H1 (cell line): Measurements from ENCODE around the gene ZDHHC8. TPM values are rescaled to one million over a fixed set of nuclear protein-coding genes. Genes with fewer than 3 reads are reported as not detected.

ENCODE experiments used
- BRCA1 ChIP-seq: IDR thresholded peaks from 2 replicates; pipeline ENCODE4 v1.6.1; 2012; ENCODE audit warnings: low read depth, low read length, improper control_type of control experiment
- CREB1 ChIP-seq: IDR thresholded peaks from 2 replicates; pipeline ENCODE4 v1.6.1; 2012; ENCODE audit warnings: inconsistent platforms
- CTBP2 ChIP-seq: IDR thresholded peaks from 2 replicates; pipeline ENCODE4 v1.7.0; 2011; ENCODE audit warnings: borderline replicate concordance, mild to moderate bottlenecking, moderate library complexity, mixed read lengths, low read length; ENCODE audit not compliant: insufficient read depth, insufficient read length
- KDM4A ChIP-seq: IDR thresholded peaks from one replicate; pipeline ENCODE4 v1.7.1; 2012; ENCODE audit warnings: low read depth, mild to moderate bottlenecking, moderate library complexity, low read length, inconsistent platforms; ENCODE audit not compliant: severe bottlenecking
- MAX ChIP-seq: IDR thresholded peaks from 2 replicates; pipeline ENCODE4 v1.6.1; 2012; ENCODE audit warnings: inconsistent platforms
- POLR2A ChIP-seq, 2 experiments: IDR thresholded peaks; 1 replicate in 1 of 2; 2 replicates in 1 of 2; pipeline ENCODE4 v1.6.1; 2011; ENCODE audit warnings: low read depth in 2 of 2, low read length in 2 of 2, mild to moderate bottlenecking in 2 of 2; ENCODE audit errors: control extremely low read depth in 1 of 2
- POLR2AphosphoS5 ChIP-seq: IDR thresholded peaks from 2 replicates; pipeline ENCODE4 v1.6.1; 2011; ENCODE audit warnings: low read depth, low read length
- RXRA ChIP-seq: IDR thresholded peaks from 2 replicates; pipeline ENCODE4 v1.6.1; 2011; ENCODE audit warnings: low read depth, mild to moderate bottlenecking, low read length, moderate library complexity; ENCODE audit not compliant: insufficient read depth
- SIN3A ChIP-seq, 2 experiments: IDR thresholded peaks in 1 of 2; conservative IDR thresholded peaks in 1 of 2; 2 replicates each; pipeline ENCODE4 v1.6.1; 2011 to 2012; ENCODE audit warnings: low read length in 2 of 2, improper control_type of control experiment in 1 of 2, low read depth in 1 of 2, mild to moderate bottlenecking in 1 of 2
- TAF7 ChIP-seq: optimal IDR thresholded peaks from 2 replicates; pipeline ENCODE3; 2011; ENCODE audit warnings: low read depth, mild to moderate bottlenecking, inconsistent platforms, low read length, moderate library complexity, borderline replicate concordance
- polyA plus RNA-seq, 7 experiments: library from polyadenylated mRNA; depleted of rRNA in 3 of 7; stranded (reverse) in 5 of 7; unstranded in 2 of 7; fragments of >200 nt in 5 of 7; fragments of 200-250 nt in 2 of 7; gene quantifications; 1 replicate in 5 of 7; 2 replicates in 1 of 7; 4 replicates in 1 of 7; pipeline versions ENCODE4 v1.2.1 to v1.2.3, GENCODE V29; 2011 to 2013; ENCODE audit warnings: missing spikeins in 2 of 7, mixed read lengths in 2 of 7
- total RNA-seq: library from RNA; stranded (reverse); fragmentation: NEBNext Ultra II Directional; extraction: Animal tissue kit (Norgen Biotek cat#: 25700); gene quantifications from 2 replicates; pipeline ENCODE4 v1.2.1, GENCODE V29; 2021

ZDHHC8 gene
- total and polyA plus RNA-seq, 2 of the 8 experiments (the other 6 are each of a cell fraction or from before 2014, with no cell fraction given) = 18.6 to 65.6 TPM

- TF ChIP-seq MAX (peak; percentile 22; the same call in 1 of the 2 replicates), CTBP2 (no peak), RXRA (no peak), BRCA1 (no peak), POLR2A (IDR thresholded peaks at IDR 0.05; ENCODE audit: control extremely low read depth in 1 of 2, low read depth in 2 of 2, low read length in 2 of 2) (no peak; a peak in 1 of 3 replicates), TAF7 (no peak), CREB1 (no peak), SIN3A (conservative IDR thresholded peaks at IDR 0.05 in 1 of 2, IDR thresholded peaks at IDR 0.05 in 1 of 2; ENCODE audit: low read depth in 1 of 2, low read length in 2 of 2) (peak in 1 of 2 experiments; percentile 59; a peak in 1 of 4 replicates), KDM4A (no peak), POLR2AphosphoS5 (peak; percentile 78)
Observed at GRCh38 chr22:20111045-20111688, 20.4 kb upstream of the ZDHHC8 start (continued).
